Measurements from ENCODE around the gene CFAP157.

The CFAP157 gene

GRCh38 chr9:127765418-127765817, 58.6 kb downstream of the CFAP157 start:
- no peak for DNase-seq

Data from activated CD4-positive, alpha-beta T cell treated with anti-CD3 and anti-CD28 coated beads, Interleukin-2, amount 50 U/mL, for 48 hours (primary cell).